ENCODE data around the gene SKIC3. TPM values are rescaled to one million over a fixed set of nuclear protein-coding genes. Genes with fewer than 3 reads are reported as not detected.

The SKIC3 gene
- total RNA-seq, 1 donor from 2014 or later: 116 TPM

DNA sequence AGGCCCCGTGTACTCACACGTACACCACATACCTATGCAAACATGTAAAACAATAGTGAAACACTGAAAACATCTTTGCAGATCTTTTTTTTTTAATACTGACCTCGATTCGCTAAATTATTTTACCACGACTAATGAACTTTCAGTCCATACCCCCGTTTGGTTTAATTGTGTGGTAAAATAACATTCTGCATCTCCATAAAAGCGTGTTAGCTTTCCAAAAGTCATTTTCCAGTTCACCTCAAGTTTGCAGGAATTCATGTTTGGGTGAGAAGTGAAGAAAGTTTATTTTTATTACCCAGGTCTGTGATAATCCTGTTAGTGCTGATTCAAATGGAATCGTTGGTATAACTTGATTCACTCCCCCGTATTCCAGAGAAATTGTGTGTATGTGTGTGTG is 776 bp upstream of the SKIC3 start:
- Mint-ChIP-seq H3K27me3 (ENCODE audit: low read depth) (no peaks in the 10 kb centered on the region), H3K36me3 (ENCODE audit: low read depth) (peaks cover 10% of the 10 kb centered on the region), H3K9me3 (ENCODE audit: low read depth) (no peaks in the 10 kb centered on the region), H3K4me3 (ENCODE audit: unreplicated experiment) (peak overlapping the region; percentile 86), H3K27ac (ENCODE audit: unreplicated experiment) (peak overlapping the region; percentile 95), H3K4me1 (ENCODE audit: low read depth) (peaks cover 48% of the 10 kb centered on the region)
- TF ChIP-seq, protein P1, sequence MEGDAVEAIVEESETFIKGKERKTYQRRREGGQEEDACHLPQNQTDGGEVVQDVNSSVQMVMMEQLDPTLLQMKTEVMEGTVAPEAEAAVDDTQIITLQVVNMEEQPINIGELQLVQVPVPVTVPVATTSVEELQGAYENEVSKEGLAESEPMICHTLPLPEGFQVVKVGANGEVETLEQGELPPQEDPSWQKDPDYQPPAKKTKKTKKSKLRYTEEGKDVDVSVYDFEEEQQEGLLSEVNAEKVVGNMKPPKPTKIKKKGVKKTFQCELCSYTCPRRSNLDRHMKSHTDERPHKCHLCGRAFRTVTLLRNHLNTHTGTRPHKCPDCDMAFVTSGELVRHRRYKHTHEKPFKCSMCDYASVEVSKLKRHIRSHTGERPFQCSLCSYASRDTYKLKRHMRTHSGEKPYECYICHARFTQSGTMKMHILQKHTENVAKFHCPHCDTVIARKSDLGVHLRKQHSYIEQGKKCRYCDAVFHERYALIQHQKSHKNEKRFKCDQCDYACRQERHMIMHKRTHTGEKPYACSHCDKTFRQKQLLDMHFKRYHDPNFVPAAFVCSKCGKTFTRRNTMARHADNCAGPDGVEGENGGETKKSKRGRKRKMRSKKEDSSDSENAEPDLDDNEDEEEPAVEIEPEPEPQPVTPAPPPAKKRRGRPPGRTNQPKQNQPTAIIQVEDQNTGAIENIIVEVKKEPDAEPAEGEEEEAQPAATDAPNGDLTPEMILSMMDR (IDR thresholded peaks at IDR 0.05): no peak
- DNase-seq (ENCODE audit: low spot score): no peak

GRCh38 chr5:95554331-95554646 is 488 bp downstream of the SKIC3 start:
- H3K36me3 Mint-ChIP-seq (ENCODE audit: low read depth): peaks cover 11% of the 10 kb centered on the region
- peak overlapping the region; percentile 95 for H3K27ac Mint-ChIP-seq (ENCODE audit: unreplicated experiment)
- peaks cover 48% of the 10 kb centered on the region for H3K4me1 Mint-ChIP-seq (ENCODE audit: low read depth)
- H3K4me3 Mint-ChIP-seq (ENCODE audit: unreplicated experiment): peak overlapping the region; percentile 86
- H3K27me3 Mint-ChIP-seq (ENCODE audit: low read depth): no peaks in the 10 kb centered on the region
- H3K9me3 Mint-ChIP-seq (ENCODE audit: low read depth): no peaks in the 10 kb centered on the region
- DNase-seq (ENCODE audit: low spot score): no peak
- TF ChIP-seq, protein P1 (IDR thresholded peaks at IDR 0.05): no peak

GRCh38 chr5:95549030-95549429 is 5.7 kb downstream of the SKIC3 start:
- no peaks in the 10 kb centered on the region for H3K27me3 Mint-ChIP-seq (ENCODE audit: low read depth)
- H3K4me3 Mint-ChIP-seq (ENCODE audit: unreplicated experiment): no peak overlapping the region
- H3K27ac Mint-ChIP-seq (ENCODE audit: unreplicated experiment): no peak overlapping the region
- H3K4me1 Mint-ChIP-seq (ENCODE audit: low read depth): peaks cover 39% of the 10 kb centered on the region
- TF ChIP-seq, protein P1 (IDR thresholded peaks at IDR 0.05): no peak
- no peak for DNase-seq (ENCODE audit: low spot score)
- peaks cover 23% of the 10 kb centered on the region for H3K36me3 Mint-ChIP-seq (ENCODE audit: low read depth)
- H3K9me3 Mint-ChIP-seq (ENCODE audit: low read depth): no peaks in the 10 kb centered on the region

DNA sequence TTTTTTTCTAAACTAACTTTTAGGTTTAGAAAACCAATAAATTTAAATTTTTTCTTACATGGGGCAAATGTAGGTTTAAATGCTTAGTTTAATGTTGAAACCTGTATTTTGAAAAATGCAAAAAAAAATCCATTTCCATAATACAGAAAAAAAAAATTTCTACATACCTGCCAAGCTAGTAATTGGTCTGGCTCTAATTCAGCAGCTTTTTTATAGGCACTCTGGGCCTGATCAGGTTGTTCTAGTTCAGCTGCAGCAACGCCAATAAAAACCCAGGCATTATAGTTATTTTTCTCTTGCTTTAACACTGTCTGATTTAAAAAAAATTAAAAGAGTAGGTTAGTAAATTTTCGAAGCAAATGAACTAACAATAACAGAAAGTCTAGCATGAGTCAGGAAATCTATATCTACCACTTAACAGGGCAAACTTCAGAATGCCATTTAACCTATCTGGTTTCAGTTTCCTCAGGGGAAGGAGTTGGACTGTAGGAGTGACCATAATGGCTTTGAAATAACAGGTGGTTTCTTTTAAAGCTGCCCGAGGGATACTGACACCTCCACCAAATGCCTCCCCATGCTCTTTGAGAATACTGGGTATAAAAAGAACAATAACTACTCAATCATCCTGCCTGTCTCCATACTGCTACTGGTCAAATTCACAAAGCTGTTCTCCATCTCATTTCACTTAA is 11.6 kb downstream of the SKIC3 start:
- H3K4me3 Mint-ChIP-seq (ENCODE audit: unreplicated experiment): no peak overlapping the region
- H3K36me3 Mint-ChIP-seq (ENCODE audit: low read depth): peaks cover 32% of the 10 kb centered on the region
- H3K27ac Mint-ChIP-seq (ENCODE audit: unreplicated experiment): peak overlapping the region; percentile 0
- peaks cover 28% of the 10 kb centered on the region for H3K4me1 Mint-ChIP-seq (ENCODE audit: low read depth)
- TF ChIP-seq, protein P1 (IDR thresholded peaks at IDR 0.05): no peak
- DNase-seq (ENCODE audit: low spot score): no peak
- H3K9me3 Mint-ChIP-seq (ENCODE audit: low read depth): no peaks in the 10 kb centered on the region
- H3K27me3 Mint-ChIP-seq (ENCODE audit: low read depth): no peaks in the 10 kb centered on the region

DNA sequence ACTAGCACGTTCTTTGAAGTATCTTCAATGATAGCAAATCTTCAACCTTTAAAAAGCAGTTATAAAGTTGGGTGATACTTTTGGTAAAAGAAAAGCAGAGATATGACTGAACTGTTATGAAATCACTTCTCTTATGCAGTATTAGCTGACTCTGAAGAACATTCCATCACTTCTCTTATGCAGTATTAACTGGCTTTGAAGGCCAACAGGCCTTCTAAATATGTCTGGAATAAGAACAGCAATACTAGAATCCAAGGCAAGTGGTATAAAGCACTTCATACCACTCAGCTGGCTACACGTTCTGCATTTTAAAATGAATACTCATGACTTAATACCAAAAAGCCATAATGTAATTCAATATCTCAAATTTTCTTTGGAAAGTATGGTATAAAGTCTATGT is 17.3 kb downstream of the SKIC3 start:
- Mint-ChIP-seq H3K4me3 (ENCODE audit: unreplicated experiment) (no peak overlapping the region), H3K9me3 (ENCODE audit: low read depth) (no peaks in the 10 kb centered on the region), H3K4me1 (ENCODE audit: low read depth) (peaks cover 45% of the 10 kb centered on the region), H3K27me3 (ENCODE audit: low read depth) (no peaks in the 10 kb centered on the region), H3K27ac (ENCODE audit: unreplicated experiment) (peak overlapping the region; percentile 66), H3K36me3 (ENCODE audit: low read depth) (peaks cover 38% of the 10 kb centered on the region)
- TF ChIP-seq, protein P1 (IDR thresholded peaks at IDR 0.05): no peak
- DNase-seq (ENCODE audit: low spot score): no peak

All from chondrocyte (in vitro differentiated cells).